RWPE2 (cell line): Measurements from ENCODE around the gene EPGN.
A peak's percentile ranks its signal among the peaks of the same experiment; 100 is the strongest.

Experiments
- ATAC-seq: fragments of 200-7000 bp; cut with Tn5 transposase; 3 replicates; pipeline ENCODE4 v1.9.1; 2021; ENCODE audit warnings: low read depth
- DNase-seq: peaks from one replicate; pipeline ENCODE4 v3.0.0-alpha.2; 2020; ENCODE audit warnings: low spot score
- H3K27ac ChIP-seq: fragments of 450-650 bp; 2 replicates; pipeline ENCODE4 v1.5.1; 2017; ENCODE audit warnings: mild to moderate bottlenecking; ENCODE audit not compliant: poor library complexity, severe bottlenecking
- H3K27me3 ChIP-seq: fragments of 250-450 bp; sonication (Bioruptor Pico); 2 replicates; pipeline ENCODE4 v1.5.1; 2021; ENCODE audit warnings: mild to moderate bottlenecking, moderate library complexity; ENCODE audit not compliant: insufficient read depth, poor library complexity, severe bottlenecking
- H3K36me3 ChIP-seq: fragments of 250-450 bp; sonication (Bioruptor Pico); 2 replicates; pipeline ENCODE4 v1.5.1; 2020; ENCODE audit warnings: low read depth, mild to moderate bottlenecking, moderate library complexity
- H3K4me1 ChIP-seq: fragments of 250-450 bp; sonication (Bioruptor Pico); 2 replicates; pipeline ENCODE4 v1.5.1; 2021; ENCODE audit warnings: mild to moderate bottlenecking, moderate library complexity; ENCODE audit not compliant: insufficient read depth, poor library complexity, severe bottlenecking
- H3K4me3 ChIP-seq: fragments of 250-450 bp; sonication (Bioruptor Pico); 2 replicates; pipeline ENCODE4 v1.5.1; 2021; ENCODE audit warnings: mild to moderate bottlenecking, moderate library complexity; ENCODE audit not compliant: severe bottlenecking
- H3K9me3 ChIP-seq: fragments of 250-450 bp; sonication (Bioruptor Pico); 2 replicates; pipeline ENCODE4 v1.5.1; 2021; ENCODE audit warnings: mild to moderate bottlenecking, moderate library complexity; ENCODE audit not compliant: severe bottlenecking
- CTCF ChIP-seq: fragments of 450-650 bp; IDR thresholded peaks from one replicate; pipeline ENCODE4 v1.5.1; 2017; ENCODE audit warnings: mild to moderate bottlenecking, moderate library complexity; ENCODE audit not compliant: poor library complexity, severe bottlenecking

EPGN gene

GRCh38 chr4:74304095-74304625 lies 4.1 kb upstream of the EPGN start:
- TF ChIP-seq CTCF = no peak
- H3K27ac ChIP-seq = no peak overlapping the region
- peaks cover 12% of the 10 kb centered on the region for H3K4me1 ChIP-seq
- H3K36me3 ChIP-seq = peaks cover 5% of the 10 kb centered on the region; the same call in 1 of the 2 replicates
- no peaks in the 10 kb centered on the region for H3K27me3 ChIP-seq
- H3K9me3 ChIP-seq = no peaks in the 10 kb centered on the region
- ATAC-seq (no peak), DNase-seq (no peak)
- H3K4me3 ChIP-seq = no peak overlapping the region

- H3K27me3 ChIP-seq = no peaks in the 10 kb centered on the region
- H3K4me1 ChIP-seq = peaks cover 19% of the 10 kb centered on the region
Observed at GRCh38 chr4:74305000-74305399, 3.3 kb upstream of the EPGN start.

DNA sequence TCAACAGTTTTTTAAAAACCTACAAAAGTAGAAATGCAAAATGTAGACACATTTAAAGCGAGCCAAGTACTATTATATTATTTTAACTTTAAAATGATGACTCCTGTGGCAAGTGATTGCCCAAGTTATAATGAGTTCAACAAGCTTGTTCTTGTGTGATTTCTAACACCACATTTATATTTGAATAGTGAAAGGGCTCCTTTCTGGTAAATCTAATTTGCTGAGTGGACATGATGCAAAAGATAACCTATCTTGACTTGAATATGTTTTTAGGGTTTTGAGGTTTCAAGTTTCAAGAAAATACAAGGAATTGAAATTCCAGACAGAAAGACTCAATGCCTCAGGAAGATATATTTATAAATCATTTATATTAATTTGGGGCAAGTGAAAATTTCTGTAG lies 1.1 kb upstream of the EPGN start:
- no peak for ATAC-seq
- no peak for DNase-seq
- Histone ChIP-seq H3K4me3 (no peak overlapping the region), H3K27ac (peak overlapping the region; percentile 86), H3K9me3 (no peaks in the 10 kb centered on the region), H3K36me3 (peaks cover 23% of the 10 kb centered on the region), H3K4me1 (peaks cover 34% of the 10 kb centered on the region), H3K27me3 (no peaks in the 10 kb centered on the region)
- TF ChIP-seq CTCF = no peak

More at GRCh38 chr4:74305000-74305399, 3.3 kb upstream of the EPGN start:
- Histone ChIP-seq H3K9me3 (no peaks in the 10 kb centered on the region), H3K36me3 (peaks cover 6% of the 10 kb centered on the region; the same call in 1 of the 2 replicates), H3K4me3 (no peak overlapping the region), H3K27ac (no peak overlapping the region)
- TF ChIP-seq CTCF = no peak
- DNase-seq = no peak
- no peak for ATAC-seq

- peak overlapping the region; percentile 33 for H3K4me3 ChIP-seq
- no peak for DNase-seq
- no peak for TF ChIP-seq CTCF
Observed at GRCh38 chr4:74309223-74309622, 953 bp downstream of the EPGN start.

DNA sequence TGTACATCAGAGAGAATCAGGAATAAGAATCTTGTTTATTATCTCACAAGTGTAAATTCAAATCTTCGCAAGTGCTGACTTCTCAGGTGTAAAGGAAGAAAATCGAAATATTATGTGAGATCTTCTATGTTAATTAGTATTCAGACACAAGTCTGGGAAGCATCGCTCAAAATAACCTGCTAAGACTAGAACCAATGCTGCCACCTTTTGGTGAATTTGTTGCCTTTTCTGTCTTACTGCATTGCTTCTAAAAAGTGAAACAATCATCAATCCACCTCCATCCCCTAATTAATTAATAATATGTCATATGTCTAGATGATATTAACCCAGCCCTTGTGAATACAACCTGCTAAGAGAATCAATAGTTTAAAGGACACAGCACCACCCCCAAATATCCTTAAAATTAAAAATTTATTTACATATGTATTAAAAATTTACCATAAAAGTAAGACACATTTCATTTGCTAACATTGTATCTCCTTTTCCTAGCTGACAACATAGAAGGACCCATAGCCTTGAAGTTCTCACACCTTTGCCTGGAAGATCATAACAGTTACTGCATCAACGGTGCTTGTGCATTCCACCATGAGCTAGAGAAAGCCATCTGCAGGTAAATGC lies 3.5 kb downstream of the EPGN start:
- ATAC-seq (0 out of 3 replicates have a peak, but pooled peaks have one; percentile 37), DNase-seq (no peak)
- peak; percentile 91 for TF ChIP-seq CTCF
- no peak overlapping the region for H3K4me3 ChIP-seq
- peaks cover 34% of the 10 kb centered on the region for H3K4me1 ChIP-seq
- no peaks in the 10 kb centered on the region for H3K27me3 ChIP-seq
- H3K27ac ChIP-seq = no peak overlapping the region
- no peaks in the 10 kb centered on the region for H3K9me3 ChIP-seq
- H3K36me3 ChIP-seq = peaks cover 63% of the 10 kb centered on the region

More at GRCh38 chr4:74309223-74309622, 953 bp downstream of the EPGN start:
- peaks cover 41% of the 10 kb centered on the region for H3K36me3 ChIP-seq
- H3K27me3 ChIP-seq = no peaks in the 10 kb centered on the region
- H3K9me3 ChIP-seq = no peaks in the 10 kb centered on the region
- ATAC-seq = no peak
- H3K27ac ChIP-seq = peak overlapping the region; percentile 86
- H3K4me1 ChIP-seq = peaks cover 34% of the 10 kb centered on the region
